ENCODE results near the gene TMEM232. TPM values are rescaled to one million over a fixed set of nuclear protein-coding genes. Genes with fewer than 3 reads are reported as not detected.

The TMEM232 gene
- total RNA-seq, 4 donors from 2014 or later: 0.53 to 3.1 (median 1.5) TPM

DNA sequence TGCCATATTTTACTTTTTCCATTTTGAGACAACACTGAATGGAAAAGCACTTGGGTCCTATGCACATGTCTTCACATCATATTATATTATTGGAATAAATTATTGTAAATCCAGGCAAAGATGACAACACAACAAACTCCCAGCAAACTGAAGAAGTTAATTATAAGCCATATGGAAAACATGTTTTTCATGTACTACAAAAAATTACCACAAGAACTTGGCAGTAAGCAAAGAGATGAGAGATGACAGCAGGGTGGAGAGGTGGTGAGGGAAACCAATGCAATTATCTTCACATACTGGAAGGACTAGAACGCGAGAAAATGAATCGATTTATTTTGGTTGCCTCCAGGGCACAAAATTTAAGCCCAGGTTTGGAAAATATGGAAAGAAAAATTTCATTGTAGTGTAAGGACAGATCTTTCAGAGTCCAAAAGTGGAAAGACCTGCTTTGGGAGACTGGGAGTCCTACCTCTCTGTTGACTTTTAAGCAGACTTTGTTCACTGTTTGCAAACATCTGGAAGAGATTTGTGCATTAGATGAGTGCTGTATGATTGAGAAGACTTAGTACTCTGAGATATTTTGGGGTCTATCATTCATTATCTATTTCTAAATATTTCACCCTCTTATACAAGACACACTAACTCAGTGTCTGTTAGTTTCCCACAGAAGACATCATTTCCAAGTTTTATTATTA lies 138.0 kb downstream of the TMEM232 start:
- DNase-seq: no peak
- Histone ChIP-seq H3K9me3 (no peaks in the 10 kb centered on the region), H3K27me3 (no peaks in the 10 kb centered on the region), H3K27ac (no peak overlapping the region), H3K4me3 (no peak overlapping the region), H3K36me3 (no peaks in the 10 kb centered on the region), H3K4me1 (no peaks in the 10 kb centered on the region)
- 57 to 74% methylated on average over 3 of the region's 3 CpGs for WGBS, 2 donors
- intact Hi-C loops (cut with DNase I): no loop called here
- TF ChIP-seq, protein P1, sequence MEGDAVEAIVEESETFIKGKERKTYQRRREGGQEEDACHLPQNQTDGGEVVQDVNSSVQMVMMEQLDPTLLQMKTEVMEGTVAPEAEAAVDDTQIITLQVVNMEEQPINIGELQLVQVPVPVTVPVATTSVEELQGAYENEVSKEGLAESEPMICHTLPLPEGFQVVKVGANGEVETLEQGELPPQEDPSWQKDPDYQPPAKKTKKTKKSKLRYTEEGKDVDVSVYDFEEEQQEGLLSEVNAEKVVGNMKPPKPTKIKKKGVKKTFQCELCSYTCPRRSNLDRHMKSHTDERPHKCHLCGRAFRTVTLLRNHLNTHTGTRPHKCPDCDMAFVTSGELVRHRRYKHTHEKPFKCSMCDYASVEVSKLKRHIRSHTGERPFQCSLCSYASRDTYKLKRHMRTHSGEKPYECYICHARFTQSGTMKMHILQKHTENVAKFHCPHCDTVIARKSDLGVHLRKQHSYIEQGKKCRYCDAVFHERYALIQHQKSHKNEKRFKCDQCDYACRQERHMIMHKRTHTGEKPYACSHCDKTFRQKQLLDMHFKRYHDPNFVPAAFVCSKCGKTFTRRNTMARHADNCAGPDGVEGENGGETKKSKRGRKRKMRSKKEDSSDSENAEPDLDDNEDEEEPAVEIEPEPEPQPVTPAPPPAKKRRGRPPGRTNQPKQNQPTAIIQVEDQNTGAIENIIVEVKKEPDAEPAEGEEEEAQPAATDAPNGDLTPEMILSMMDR (IDR thresholded peaks at IDR 0.05): no peak

DNA sequence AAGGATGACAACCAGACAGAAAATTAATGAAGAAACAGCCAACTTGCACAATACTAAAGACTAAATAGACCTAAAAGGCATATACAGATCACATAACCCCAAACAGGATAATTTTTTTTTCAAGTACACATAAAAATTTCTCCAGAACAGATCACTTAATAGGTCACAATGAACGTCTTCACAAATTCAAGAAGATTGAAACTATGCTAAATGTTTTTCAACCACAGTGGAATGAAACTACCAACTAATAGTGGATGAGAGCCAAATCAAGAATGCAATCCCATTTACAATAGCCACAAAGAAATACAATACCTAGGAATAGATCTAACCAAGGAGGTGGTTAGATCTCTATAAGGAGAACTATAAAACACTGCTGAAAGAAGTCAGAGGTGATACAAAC lies 145.8 kb downstream of the TMEM232 start:
- no peaks in the 10 kb centered on the region for H3K4me1 ChIP-seq
- H3K27ac ChIP-seq: no peak overlapping the region
- H3K4me3 ChIP-seq: no peak overlapping the region
- H3K9me3 ChIP-seq: no peaks in the 10 kb centered on the region
- H3K36me3 ChIP-seq: no peaks in the 10 kb centered on the region
- no peaks in the 10 kb centered on the region for H3K27me3 ChIP-seq
- intact Hi-C loops (cut with DNase I): no loop called here
- TF ChIP-seq POLR2A (IDR thresholded peaks at IDR 0.05): no peak
- TF ChIP-seq, protein P1 (IDR thresholded peaks at IDR 0.05): no peak
- 62 to 95% methylated on average over 1 of the region's 1 CpG for WGBS, 2 donors
- no peak for DNase-seq

- 82 to 95% methylated on average over 1 of the region's 1 CpG for WGBS, 2 donors
- no peak for DNase-seq
- no peak overlapping the region for H3K27ac ChIP-seq
- H3K27me3 ChIP-seq: no peaks in the 10 kb centered on the region
- no peaks in the 10 kb centered on the region for H3K9me3 ChIP-seq
- intact Hi-C loops (cut with DNase I): no loop called here
- no peak overlapping the region for H3K4me3 ChIP-seq
- TF ChIP-seq, protein P1 (IDR thresholded peaks at IDR 0.05): no peak
- TF ChIP-seq POLR2A (IDR thresholded peaks at IDR 0.05): no peak
- H3K4me1 ChIP-seq: no peaks in the 10 kb centered on the region
- H3K36me3 ChIP-seq: no peaks in the 10 kb centered on the region
Measured at GRCh38 chr5:110572729-110573128, 153.7 kb downstream of the TMEM232 start.

DNA sequence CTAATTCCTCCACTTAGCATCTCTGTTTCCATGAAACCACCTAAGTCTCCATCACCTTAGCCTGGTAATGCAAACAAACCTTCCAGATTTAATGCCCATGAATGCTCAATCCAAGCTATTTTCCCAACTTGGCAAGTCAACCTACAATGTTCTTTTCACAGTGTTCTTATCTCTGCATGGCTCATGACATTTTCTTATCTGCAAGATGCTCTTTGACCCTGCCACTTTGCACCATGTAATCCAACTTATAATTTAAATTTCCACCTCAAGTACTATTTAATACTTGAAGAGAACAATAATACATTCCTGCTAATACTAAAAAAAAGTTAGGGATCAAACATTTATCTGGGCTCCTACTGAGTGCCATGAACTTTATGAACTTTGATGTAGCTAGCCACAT lies 164.3 kb downstream of the TMEM232 start:
- Histone ChIP-seq H3K4me3 (no peak overlapping the region), H3K27ac (no peak overlapping the region), H3K9me3 (no peaks in the 10 kb centered on the region), H3K27me3 (no peaks in the 10 kb centered on the region), H3K4me1 (no peaks in the 10 kb centered on the region), H3K36me3 (no peaks in the 10 kb centered on the region)
- DNase-seq: no peak
- no peak for TF ChIP-seq POLR2A (IDR thresholded peaks at IDR 0.05)
- TF ChIP-seq, protein P1 (IDR thresholded peaks at IDR 0.05): no peak
- intact Hi-C loops (cut with DNase I): no loop called here

DNA sequence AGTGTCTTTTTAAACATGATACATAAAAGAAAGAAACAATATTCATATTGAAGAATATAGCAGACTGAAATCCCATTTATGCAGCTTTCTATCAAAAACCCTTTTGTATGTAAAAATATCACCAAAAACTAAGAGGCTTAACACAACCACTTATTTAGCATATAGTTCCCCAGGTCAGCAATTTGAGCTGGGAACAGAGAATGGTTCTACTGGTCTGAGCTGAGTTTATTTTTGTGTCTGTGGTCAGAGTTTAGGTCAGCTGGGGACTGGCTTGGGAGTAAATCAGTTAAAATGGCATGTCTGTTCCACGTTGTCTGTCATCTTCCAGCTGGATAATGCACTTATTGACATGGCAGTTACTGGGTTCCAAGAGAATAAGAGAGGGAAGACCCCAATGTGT lies 165.0 kb downstream of the TMEM232 start:
- Histone ChIP-seq H3K27me3 (no peaks in the 10 kb centered on the region), H3K9me3 (no peaks in the 10 kb centered on the region), H3K4me3 (no peak overlapping the region), H3K36me3 (no peaks in the 10 kb centered on the region), H3K27ac (no peak overlapping the region), H3K4me1 (no peaks in the 10 kb centered on the region)
- WGBS, 2 donors: 40 to 67% methylated on average over 1 of the region's 1 CpG
- intact Hi-C loops (cut with DNase I): no loop called here
- TF ChIP-seq, protein P1 (IDR thresholded peaks at IDR 0.05): no peak
- no peak for TF ChIP-seq POLR2A (IDR thresholded peaks at IDR 0.05)
- no peak for DNase-seq

Measured in esophagus squamous epithelium (tissue), 5 donors.